NCI-H1417 treated with DMSO at 0.1 percent for 48 hours (cell line): ENCODE measurements around the gene CAMKMT.

Experiments
- DNase-seq: peaks from one replicate; lab custom pipeline; 2025; lab: John Stamatoyannopoulos, UW

Gene CAMKMT

GRCh38 chr2:44689516-44689915, 327.8 kb downstream of the CAMKMT start:
- DNase-seq = no peak

DNA sequence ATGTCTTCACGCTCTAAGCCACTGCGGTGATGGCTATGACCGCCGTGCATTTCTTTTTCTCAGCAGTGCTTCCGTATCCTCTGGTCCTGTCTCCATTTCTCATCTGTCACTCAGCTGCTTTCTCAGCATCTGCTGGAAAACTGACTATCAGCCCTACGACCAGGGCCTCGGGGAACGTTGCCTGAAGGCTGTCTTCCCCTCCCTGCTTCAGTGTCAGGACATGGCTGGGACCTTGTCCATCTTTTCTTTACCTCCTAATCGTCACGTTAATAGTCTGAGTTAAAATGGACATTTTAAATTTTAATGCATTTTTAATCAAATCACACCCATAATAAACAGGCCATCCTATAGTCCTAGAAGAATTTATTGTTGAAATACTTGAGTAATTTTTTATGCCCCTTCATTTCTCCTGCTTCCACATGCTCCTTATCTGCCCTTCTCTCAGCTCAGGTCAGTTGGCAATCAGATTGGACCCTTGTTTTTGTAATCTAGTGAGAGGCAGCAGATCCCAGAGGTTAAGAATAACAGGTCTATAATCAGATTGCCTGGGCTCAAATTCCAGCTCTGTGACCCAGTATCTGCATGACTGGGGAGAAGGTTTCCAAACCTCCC, 329.5 kb downstream of the CAMKMT start:
- DNase-seq = no peak

GRCh38 chr2:44692821-44693220, 331.1 kb downstream of the CAMKMT start:
- DNase-seq = no peak

GRCh38 chr2:44700824-44701223, 339.1 kb downstream of the CAMKMT start:
- DNase-seq = no peak

DNA sequence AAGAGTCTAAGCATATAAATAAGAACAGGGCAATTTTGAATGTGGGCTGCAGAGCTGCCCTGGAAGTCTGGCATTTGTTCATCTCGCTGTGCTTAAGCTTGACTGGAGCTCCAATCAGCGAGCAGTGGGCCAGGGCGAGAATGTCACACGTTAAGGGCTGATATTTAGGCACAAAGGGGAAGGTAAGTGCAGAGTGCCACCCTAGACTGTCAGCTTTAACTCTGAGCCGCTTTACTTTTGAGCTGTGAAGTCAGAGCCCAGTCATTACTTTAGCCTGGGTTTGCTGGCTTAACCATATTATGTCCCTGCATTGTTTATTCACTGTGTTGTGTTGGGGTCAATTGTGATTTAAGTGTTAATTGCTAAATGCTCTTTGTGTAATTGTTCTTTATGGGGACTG, 343.6 kb downstream of the CAMKMT start:
- no peak for DNase-seq

GRCh38 chr2:44705876-44706480, 344.2 kb downstream of the CAMKMT start:
- no peak for DNase-seq

DNA sequence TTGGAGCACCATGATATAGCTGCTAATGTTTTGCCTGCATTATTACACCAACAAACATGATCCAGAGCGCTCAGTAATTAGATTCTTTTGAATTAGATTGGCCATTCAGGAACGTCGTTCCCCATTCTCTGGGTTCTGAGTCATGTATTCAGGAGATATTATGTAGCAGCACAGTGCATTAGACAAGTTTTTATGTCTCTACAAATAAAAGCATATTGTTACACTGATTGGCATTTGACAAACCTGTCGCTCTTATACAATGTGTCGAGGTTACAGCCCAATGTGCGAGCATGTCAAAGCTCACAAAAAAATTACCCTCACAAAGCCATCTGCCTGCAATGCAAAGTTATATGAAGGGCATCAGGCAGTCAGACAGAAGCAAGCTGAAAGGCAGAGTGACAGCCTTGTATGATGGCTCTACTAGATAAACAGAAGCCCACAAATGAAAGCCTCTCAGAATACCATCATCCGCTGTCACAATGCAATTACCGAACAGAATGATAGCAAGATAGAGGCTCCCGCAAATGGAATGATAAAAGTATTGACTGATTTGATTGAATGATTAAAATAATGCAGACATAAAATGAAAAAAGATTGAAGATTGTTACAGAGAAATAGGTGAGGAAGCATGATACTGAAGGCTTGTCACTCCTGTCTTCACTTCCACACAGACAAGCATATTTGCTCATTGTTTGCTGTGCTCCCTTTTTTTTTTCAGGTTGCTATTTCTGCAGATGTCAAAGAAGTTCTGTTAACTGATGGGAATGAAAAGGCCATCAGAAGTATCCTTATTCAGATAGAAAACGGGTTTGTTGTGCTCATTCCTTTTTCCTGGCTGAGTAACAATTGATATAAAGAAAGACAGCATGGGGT, 345.2 kb downstream of the CAMKMT start:
- no peak for DNase-seq

DNA sequence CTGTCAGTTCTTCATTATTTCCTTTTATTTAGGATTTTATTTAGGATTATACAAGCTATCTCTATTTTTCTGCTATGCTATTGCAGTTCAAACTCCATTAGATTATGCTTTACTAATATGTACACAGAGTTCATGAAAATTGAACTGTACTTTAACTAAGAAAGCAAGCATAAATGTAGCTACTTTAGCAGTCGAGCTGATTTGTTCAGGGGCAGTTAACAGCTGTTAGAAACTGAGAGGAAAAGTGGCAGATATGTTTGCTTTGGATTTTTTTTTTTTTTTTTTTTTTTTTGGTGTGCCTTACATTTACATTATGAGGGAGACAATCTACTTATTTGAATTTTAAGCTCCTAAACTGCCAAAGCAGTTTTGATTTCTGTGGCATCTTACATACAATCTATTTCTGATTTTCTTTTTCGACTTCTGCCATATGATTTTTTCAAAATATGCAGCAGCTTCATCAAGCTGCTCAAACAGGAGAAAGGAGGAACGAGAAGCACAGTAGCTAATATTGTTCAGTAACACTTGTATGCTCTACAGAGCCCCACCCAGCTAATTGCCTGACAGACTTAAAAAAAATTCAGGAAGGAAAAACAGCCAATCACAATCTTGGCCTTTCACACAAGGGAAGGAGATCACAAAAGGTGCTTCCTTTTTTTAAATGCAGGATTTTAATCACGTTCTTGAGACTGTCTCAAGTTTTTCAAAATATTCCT, 346.4 kb downstream of the CAMKMT start:
- DNase-seq = peak; percentile 88

DNA sequence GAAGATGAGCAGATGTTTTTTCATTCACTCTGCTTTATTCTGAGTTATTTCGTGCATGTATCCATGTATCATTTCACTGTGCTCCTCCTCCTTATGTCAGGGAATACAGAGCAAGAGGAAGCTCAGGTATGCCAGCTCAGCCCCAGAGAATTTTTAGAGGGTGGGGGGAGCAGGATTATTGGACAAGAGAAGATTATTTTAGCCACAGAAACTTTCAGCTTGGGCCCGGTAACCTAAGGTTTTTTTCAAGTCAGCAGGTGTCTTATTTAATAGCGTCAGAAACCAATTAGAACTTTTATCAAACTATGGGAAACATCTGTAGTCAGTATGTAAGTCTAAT, 346.9 kb downstream of the CAMKMT start:
- DNase-seq = no peak

DNA sequence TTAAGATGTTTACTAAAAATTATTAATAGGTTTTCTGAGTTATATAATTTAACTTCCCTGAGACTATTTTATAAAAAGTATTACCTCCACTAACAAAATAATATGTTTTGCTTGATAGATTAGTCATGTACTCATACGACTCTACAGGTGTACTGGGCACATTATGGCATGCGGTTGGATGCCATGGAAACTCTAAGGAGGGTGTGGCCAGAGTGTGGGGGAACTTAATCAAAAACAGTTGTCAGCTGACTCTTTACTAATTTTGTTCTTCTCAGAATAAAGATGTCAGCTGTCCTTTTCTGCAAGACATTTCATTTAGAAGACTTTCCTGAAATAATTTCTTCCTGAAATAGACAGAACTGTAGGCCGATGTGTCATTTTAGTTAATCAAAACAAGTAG, 351.4 kb downstream of the CAMKMT start:
- no peak for DNase-seq

GRCh38 chr2:44715671-44716081, 353.9 kb downstream of the CAMKMT start:
- DNase-seq = no peak

GRCh38 chr2:44716131-44716530, 354.4 kb downstream of the CAMKMT start:
- DNase-seq = no peak

DNA sequence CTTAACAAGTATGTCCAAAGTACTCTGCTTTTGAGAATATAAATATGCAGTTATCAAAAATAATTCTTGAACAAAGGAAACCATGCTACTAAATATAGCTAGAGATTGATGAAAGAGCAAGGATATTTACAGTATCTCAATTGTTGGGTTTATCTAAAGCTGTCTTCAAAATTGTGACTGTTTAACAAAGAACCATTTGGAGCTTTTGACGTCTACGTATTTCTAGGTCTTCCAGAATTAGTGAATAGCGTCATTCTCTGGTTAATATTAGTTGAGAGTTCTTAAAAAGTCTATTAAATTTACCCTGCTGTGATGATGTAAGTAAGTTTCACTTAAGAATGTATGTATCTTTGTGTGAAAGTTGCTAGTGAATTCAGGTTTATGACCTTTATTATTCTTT, 356.7 kb downstream of the CAMKMT start:
- no peak for DNase-seq

DNA sequence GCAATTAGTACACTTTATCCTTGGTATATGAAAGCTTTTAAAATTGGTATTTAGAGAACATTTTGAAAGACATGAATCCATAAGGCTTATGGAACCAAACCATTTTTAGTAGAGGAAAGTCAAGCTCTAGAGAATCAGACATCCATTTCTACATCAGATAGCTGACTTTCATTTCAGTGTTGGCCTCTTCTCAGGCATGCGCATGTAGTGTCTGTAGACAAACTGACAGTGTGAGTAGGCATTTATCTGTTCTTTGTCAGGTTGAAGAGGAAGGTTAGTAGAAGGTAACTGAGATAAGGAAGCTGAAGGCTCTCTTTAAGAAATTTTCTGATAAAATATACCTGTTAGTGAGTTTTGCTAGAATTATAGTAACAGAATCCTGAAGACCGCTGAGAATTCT, 357.8 kb downstream of the CAMKMT start:
- no peak for DNase-seq

- DNase-seq = no peak
Measured at GRCh38 chr2:44722026-44722625, 360.4 kb downstream of the CAMKMT start.

DNA sequence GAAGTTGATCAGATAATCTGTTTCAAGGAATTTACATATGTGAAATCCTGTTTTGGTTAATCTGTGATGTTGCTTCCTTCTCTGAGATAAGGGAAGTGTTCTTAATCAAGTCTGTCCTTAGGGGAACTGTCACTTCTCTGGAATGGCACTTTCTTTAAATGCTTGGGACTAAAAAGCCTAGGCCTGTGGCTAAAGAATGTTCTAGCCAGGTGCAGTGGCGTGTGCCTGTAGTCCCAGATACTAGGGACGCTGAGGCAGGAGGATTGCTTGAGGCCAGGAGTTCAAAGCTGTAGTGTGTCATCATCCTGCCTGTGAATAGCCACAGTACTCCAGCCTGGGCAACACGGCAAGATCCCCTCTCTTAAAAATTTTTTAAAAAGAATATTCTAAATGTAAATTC, 362.2 kb downstream of the CAMKMT start:
- DNase-seq = no peak

DNA sequence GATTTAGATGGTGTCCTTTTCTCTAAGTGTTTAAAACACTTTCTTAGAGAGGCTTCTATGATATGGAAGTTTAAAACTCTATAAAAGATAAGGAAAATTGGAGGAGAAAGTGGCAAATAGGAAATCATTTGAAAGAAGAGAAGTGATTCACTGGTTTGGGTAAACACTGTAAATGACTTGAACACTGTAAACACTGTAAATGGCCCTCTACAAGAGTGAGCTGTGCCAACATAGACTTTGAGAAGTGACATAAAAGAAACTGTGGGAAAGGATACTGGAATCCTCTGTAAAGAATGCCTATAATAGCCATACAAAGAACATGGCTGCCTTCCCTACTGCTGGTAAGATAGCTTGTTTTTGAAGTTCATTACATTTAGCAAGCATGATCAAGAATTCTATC, 368.8 kb downstream of the CAMKMT start:
- DNase-seq = no peak

DNA sequence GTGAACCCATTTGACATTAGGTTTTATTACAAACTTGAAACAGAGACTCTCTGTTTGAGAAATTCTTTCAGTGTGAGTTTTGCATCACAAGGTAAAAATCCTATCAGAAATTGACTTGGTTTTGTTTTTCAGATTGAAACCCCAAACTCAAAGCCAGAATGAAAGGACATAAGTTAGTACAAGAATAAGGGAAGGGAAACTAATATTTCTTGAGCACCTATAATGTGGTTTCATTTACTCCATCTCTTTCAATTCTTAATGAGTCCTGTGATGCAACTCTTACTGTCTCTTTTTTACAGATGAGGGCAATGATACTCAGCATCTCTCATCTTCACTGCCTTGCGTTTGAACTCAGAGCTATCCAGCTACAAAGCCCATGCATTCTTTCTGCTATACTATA, 369.8 kb downstream of the CAMKMT start:
- no peak for DNase-seq

- no peak for DNase-seq
Measured at GRCh38 chr2:44736270-44736942, 374.7 kb downstream of the CAMKMT start.

DNA sequence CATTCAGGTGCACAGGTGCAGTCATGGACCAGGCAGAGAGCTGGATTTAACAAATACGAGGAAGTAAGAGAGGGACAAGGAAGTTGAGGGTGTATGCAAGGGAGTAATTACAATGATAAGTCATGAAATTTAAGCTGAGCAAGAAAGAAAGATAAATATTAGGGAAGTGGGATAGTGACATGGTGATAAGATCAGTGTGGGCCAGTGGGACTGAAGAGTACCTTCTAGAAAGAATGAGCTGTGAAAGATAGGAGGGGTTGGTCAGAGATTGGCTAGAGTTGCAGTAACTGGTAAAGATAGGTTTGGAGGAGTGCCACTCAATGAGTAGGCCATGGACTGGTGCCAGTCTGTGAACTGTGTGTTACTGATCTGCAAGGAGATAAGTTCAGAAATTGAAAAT, 378.9 kb downstream of the CAMKMT start:
- no peak for DNase-seq

DNA sequence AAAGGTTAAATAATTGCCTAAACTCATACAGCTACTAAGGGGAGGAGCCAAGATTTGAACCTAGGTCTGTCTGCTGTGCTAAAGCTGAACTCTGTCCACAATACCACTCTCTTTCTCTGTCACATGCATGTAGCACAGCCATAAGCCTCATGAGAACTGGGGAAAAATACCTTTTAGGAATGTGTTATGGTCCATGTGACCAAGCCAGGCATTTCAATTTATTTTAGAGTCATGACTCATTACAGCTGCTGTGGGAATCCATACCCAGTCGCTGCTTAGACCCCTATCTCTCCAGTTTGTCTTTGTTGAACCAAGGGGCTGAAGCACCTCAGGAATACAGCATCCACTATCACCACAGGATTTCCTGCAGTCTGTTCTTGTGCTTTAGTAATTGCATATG, 379.8 kb downstream of the CAMKMT start:
- DNase-seq = no peak

DNA sequence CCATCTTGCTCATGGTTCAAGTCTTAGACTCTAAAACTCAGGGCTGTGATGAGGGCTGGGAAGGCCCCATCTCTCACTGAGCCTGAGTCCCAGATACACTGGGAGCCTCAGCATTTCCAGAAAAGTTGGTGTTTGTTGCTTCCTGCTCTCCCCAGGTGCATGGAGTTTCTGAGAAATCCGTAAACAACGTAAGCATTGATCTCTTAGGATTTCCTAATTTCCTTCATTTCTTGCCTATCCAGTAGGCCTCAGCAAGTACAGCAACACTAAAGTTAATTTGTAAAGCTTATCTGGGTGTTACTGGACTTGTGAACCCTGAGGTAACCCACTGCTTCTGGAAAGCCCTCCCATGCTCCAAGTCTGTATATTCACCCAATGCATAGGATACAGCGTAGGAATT, 380.3 kb downstream of the CAMKMT start:
- no peak for DNase-seq
